GM18526 (cell line): ENCODE measurements around the gene ACAD10.

Source experiments
- POLR2A ChIP-seq: IDR thresholded peaks from 3 replicates; pipeline ENCODE4 v1.6.1; 2011; ENCODE audit not compliant: insufficient read length; ENCODE audit errors: extremely low read depth

ACAD10 gene

GRCh38 chr12:111783046-111783445, 97.2 kb downstream of the ACAD10 start:
- no peak for TF ChIP-seq POLR2A

- TF ChIP-seq POLR2A, result no peak
Measured at GRCh38 chr12:111784953-111785352, 99.1 kb downstream of the ACAD10 start.

- no peak for TF ChIP-seq POLR2A
Measured at GRCh38 chr12:111785651-111786050, 99.8 kb downstream of the ACAD10 start.

- no peak for TF ChIP-seq POLR2A
Measured at GRCh38 chr12:111788178-111788654, 102.4 kb downstream of the ACAD10 start.

DNA sequence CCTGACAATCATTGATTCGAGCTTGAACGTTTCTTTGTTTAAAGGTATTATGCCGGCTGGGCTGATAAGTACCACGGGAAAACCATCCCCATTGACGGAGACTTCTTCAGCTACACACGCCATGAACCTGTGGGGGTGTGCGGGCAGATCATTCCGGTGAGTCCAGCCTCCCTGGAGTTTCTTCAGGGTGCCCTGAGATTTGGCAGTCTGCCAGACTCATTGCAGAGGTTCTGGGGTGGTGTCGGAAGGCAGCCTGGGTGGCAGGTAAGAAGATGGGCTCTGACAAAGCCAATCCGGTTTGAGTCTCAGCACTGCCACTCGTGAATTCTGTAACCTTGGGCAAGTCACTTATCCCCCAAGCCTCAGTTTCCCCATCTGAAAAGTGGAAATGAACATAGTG, 103.9 kb downstream of the ACAD10 start:
- TF ChIP-seq POLR2A, result no peak

- no peak for TF ChIP-seq POLR2A
Measured at GRCh38 chr12:111791507-111791906, 105.7 kb downstream of the ACAD10 start.

GRCh38 chr12:111792155-111792855, 106.5 kb downstream of the ACAD10 start:
- TF ChIP-seq POLR2A, result no peak

GRCh38 chr12:111792856-111793235, 107.0 kb downstream of the ACAD10 start:
- no peak for TF ChIP-seq POLR2A

GRCh38 chr12:111798182-111798581, 112.3 kb downstream of the ACAD10 start:
- no peak for TF ChIP-seq POLR2A

- no peak for TF ChIP-seq POLR2A
Measured at GRCh38 chr12:111799758-111800157, 113.9 kb downstream of the ACAD10 start.

DNA sequence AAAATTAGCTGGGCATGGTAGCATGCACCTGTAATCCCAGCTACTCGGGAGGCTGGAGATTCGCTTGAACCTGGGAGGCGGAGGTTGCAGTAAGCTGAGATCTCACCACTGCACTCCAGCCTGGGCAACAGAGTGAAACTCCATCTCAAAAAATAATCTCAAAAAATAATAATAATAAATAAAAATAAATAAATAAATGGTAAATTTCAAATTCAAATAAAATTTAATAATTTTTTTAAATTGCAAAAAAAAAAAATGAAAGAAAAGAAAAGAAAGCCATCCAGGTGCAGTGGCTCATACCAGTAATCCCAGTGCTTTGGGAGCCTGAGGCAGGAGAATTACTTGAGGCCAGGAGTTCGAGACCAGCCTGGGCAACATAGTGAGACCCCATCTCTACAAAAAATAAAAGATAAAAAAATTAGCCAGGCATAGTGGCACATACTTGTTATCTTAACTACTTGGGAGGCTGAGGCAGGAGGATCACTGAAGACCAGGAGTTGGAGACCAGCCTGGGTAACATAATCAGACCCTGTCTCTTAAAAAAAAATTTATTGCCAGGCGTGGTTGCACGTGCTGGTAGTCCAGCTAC, 117.3 kb downstream of the ACAD10 start:
- TF ChIP-seq POLR2A, result no peak

DNA sequence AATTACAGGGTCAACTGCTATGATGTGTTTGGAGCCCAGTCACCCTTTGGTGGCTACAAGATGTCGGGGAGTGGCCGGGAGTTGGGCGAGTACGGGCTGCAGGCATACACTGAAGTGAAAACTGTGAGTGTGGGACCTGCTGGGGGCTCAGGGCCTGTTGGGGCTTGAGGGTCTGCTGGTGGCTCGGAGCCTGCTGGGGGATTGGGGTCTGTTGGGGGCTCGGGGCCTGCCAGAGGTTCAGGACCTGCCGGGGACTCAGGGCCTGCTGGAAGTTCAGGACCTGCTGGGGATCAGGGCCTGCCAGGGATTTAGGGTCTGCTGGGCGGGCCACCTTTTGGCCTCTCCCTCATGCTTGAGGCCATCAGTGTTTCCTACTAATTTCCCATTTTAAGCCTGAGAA, 118.0 kb downstream of the ACAD10 start:
- no peak for TF ChIP-seq POLR2A

- TF ChIP-seq POLR2A, result no peak
Measured at GRCh38 chr12:111806304-111806703, 120.5 kb downstream of the ACAD10 start.
